ENCODE measurements around the gene TEF. TPM values are rescaled to one million over a fixed set of nuclear protein-coding genes. Genes with fewer than 3 reads are reported as not detected.

TEF gene
- total RNA-seq, 1 experiment from 2014 or later = 7.4 TPM

DNA sequence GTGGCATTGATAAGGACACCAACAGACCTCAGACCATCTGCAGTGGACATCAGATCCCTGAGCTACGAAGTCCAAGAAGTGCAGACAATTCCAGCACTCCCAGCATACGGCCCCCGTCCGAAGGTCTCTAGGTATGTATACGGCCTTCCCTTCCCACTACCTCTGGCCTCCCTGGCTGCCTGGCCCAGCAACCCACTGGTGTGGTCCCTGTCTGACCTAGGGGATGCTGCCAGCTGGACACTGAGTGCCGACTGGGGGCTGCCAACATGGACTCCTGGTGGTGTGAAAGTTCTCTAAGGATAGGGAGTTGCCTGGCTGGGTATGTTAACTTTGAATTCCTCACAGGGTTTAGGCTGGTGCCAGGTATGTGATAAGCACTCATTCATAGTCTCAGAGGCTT, 17.5 kb upstream of the TEF start:
- peaks cover 21% of the 10 kb centered on the region for H3K4me1 ChIP-seq
- H3K27me3 ChIP-seq = no peaks in the 10 kb centered on the region
- no peaks in the 10 kb centered on the region for H3K36me3 ChIP-seq
- H3K4me3 ChIP-seq = no peak overlapping the region
- no peaks in the 10 kb centered on the region for H3K9me3 ChIP-seq (replicated peaks)
- DNase-seq = no peak
- H3K27ac ChIP-seq = no peak overlapping the region

GRCh38 chr22:41364955-41365354, 16.8 kb upstream of the TEF start:
- Histone ChIP-seq H3K4me3 (no peak overlapping the region), H3K27ac (no peak overlapping the region), H3K9me3 (replicated peaks) (no peaks in the 10 kb centered on the region), H3K36me3 (no peaks in the 10 kb centered on the region), H3K27me3 (no peaks in the 10 kb centered on the region), H3K4me1 (peaks cover 27% of the 10 kb centered on the region)
- DNase-seq = no peak

- no peak for DNase-seq
- Histone ChIP-seq H3K27me3 (no peaks in the 10 kb centered on the region), H3K36me3 (no peaks in the 10 kb centered on the region), H3K27ac (no peak overlapping the region), H3K4me3 (no peak overlapping the region), H3K9me3 (replicated peaks) (no peaks in the 10 kb centered on the region), H3K4me1 (peaks cover 27% of the 10 kb centered on the region)
Observed at GRCh38 chr22:41365425-41365824, 16.3 kb upstream of the TEF start.

GRCh38 chr22:41366323-41367029, 15.3 kb upstream of the TEF start:
- DNase-seq = no peak
- no peak overlapping the region for H3K27ac ChIP-seq
- H3K36me3 ChIP-seq = no peaks in the 10 kb centered on the region
- H3K9me3 ChIP-seq (replicated peaks) = no peaks in the 10 kb centered on the region
- peaks cover 27% of the 10 kb centered on the region for H3K4me1 ChIP-seq
- H3K27me3 ChIP-seq = no peaks in the 10 kb centered on the region
- peak overlapping the region; percentile 8; the same call in 1 of the 2 replicates for H3K4me3 ChIP-seq

DNA sequence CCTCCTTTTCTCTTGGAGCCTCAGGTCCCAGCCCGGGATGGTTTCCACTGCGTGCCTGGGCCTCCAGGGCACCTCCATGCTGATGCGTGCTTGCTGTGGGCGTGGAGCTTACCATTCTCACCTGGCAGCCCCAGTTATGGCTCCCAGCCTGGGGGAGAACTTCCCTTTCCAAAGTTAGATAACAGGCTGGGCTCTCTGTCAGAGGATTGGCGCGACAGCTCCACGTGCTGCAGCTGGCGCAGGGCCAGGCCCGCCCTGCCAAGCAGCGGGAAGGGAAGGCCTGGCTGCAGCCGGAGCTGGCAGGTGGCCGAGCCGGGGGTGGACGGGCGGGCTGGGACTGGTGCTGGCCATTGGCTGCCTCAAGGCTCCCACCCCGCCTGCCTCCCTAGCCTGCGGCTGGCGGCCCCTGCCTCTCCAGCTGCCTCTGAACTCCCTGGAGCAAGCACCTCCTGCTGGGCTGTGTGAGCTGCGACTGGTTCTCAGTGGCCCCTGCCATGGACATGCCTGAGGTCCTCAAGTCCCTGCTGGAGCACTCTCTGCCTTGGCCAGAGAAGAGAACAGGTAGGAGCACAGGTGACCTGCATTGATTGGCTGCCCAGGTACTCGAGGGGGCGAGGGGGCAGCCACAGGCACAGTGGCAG, 14.6 kb upstream of the TEF start:
- Histone ChIP-seq H3K27me3 (no peaks in the 10 kb centered on the region), H3K4me3 (peak overlapping the region; percentile 8; the same call in 1 of the 2 replicates), H3K4me1 (peaks cover 27% of the 10 kb centered on the region), H3K27ac (no peak overlapping the region), H3K36me3 (no peaks in the 10 kb centered on the region), H3K9me3 (replicated peaks) (no peaks in the 10 kb centered on the region)
- peak; percentile 95 to 96 for DNase-seq

- H3K9me3 ChIP-seq (replicated peaks) = no peaks in the 10 kb centered on the region
- H3K4me1 ChIP-seq = peaks cover 27% of the 10 kb centered on the region
- no peaks in the 10 kb centered on the region for H3K27me3 ChIP-seq
- no peak overlapping the region for H3K4me3 ChIP-seq
- H3K27ac ChIP-seq = no peak overlapping the region
- H3K36me3 ChIP-seq = no peaks in the 10 kb centered on the region
- DNase-seq = peak; percentile 42 to 52
Observed at GRCh38 chr22:41367680-41368542, 13.8 kb upstream of the TEF start.

GRCh38 chr22:41368543-41369423, 13.0 kb upstream of the TEF start:
- no peaks in the 10 kb centered on the region for H3K36me3 ChIP-seq
- no peaks in the 10 kb centered on the region for H3K27me3 ChIP-seq
- no peaks in the 10 kb centered on the region for H3K9me3 ChIP-seq (replicated peaks)
- H3K27ac ChIP-seq = peak overlapping the region; percentile 5
- DNase-seq = peak; percentile 75 to 83
- H3K4me1 ChIP-seq = peaks cover 27% of the 10 kb centered on the region
- H3K4me3 ChIP-seq = peak overlapping the region; percentile 13

DNA sequence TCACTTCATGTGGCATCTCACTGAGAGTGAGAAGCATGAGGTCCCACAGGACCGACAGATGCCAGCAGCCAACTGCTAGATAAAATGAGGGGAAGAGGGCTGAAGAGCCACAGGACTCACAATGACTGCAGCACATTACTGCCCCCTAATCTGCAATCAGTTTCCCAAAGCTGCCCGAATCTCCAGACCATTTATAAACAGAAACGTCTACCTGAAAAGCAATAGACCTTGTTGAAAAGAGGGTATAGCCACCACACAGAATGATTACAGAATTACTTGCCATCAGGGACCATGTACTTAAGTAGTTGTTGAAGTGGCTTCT, 12.4 kb upstream of the TEF start:
- H3K36me3 ChIP-seq = no peaks in the 10 kb centered on the region
- DNase-seq = no peak
- peak overlapping the region; percentile 13 for H3K4me3 ChIP-seq
- peaks cover 27% of the 10 kb centered on the region for H3K4me1 ChIP-seq
- H3K27me3 ChIP-seq = no peaks in the 10 kb centered on the region
- peak overlapping the region; percentile 5; the same call in 1 of the 2 replicates for H3K27ac ChIP-seq
- no peaks in the 10 kb centered on the region for H3K9me3 ChIP-seq (replicated peaks)

GRCh38 chr22:41369837-41370236, 11.9 kb upstream of the TEF start:
- Histone ChIP-seq H3K4me3 (no peak overlapping the region), H3K4me1 (peaks cover 27% of the 10 kb centered on the region), H3K36me3 (no peaks in the 10 kb centered on the region), H3K27ac (no peak overlapping the region), H3K9me3 (replicated peaks) (no peaks in the 10 kb centered on the region), H3K27me3 (no peaks in the 10 kb centered on the region)
- no peak for DNase-seq

DNA sequence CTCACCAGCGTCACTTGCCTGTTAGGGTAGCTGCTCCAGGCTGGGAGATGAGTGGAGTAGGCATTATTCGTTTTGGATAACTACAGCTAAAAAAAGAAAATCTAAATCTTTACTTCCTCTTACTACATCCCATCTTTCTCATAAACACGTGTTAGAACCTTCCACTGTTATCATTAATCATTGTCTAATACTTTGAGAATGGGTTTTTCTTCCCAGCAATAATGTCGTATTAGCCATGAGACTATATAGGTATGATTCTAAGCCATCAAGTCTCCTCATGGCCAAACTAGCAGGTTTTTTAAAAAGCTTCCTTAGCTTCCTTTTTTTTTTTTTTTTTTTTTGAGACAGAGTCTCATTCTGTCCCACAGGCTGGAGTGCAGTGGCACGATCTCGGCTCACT, 3.9 kb upstream of the TEF start:
- H3K27me3 ChIP-seq = no peaks in the 10 kb centered on the region
- no peaks in the 10 kb centered on the region for H3K9me3 ChIP-seq (replicated peaks)
- DNase-seq = no peak
- no peaks in the 10 kb centered on the region for H3K36me3 ChIP-seq
- H3K27ac ChIP-seq = no peak overlapping the region
- no peaks in the 10 kb centered on the region for H3K4me1 ChIP-seq
- H3K4me3 ChIP-seq = no peak overlapping the region

GRCh38 chr22:41380993-41381328, 781 bp upstream of the TEF start:
- no peaks in the 10 kb centered on the region for H3K4me1 ChIP-seq
- H3K27me3 ChIP-seq = no peaks in the 10 kb centered on the region
- no peaks in the 10 kb centered on the region for H3K36me3 ChIP-seq
- H3K27ac ChIP-seq = peak overlapping the region; percentile 86
- peak in 1 of 2 experiments; percentile 68 for DNase-seq
- peak overlapping the region; percentile 66 for H3K4me3 ChIP-seq
- no peaks in the 10 kb centered on the region for H3K9me3 ChIP-seq (replicated peaks)

- no peaks in the 10 kb centered on the region for H3K9me3 ChIP-seq (replicated peaks)
- peak overlapping the region; percentile 66 for H3K4me3 ChIP-seq
- H3K27me3 ChIP-seq = no peaks in the 10 kb centered on the region
- no peak for DNase-seq
- no peaks in the 10 kb centered on the region for H3K4me1 ChIP-seq
- H3K27ac ChIP-seq = peak overlapping the region; percentile 86
- no peaks in the 10 kb centered on the region for H3K36me3 ChIP-seq
Observed at GRCh38 chr22:41382098-41382578, 396 bp downstream of the TEF start.

- DNase-seq = no peak
- Histone ChIP-seq H3K4me3 (peak overlapping the region; percentile 66), H3K27ac (no peak overlapping the region), H3K4me1 (no peaks in the 10 kb centered on the region), H3K36me3 (no peaks in the 10 kb centered on the region), H3K9me3 (replicated peaks) (no peaks in the 10 kb centered on the region), H3K27me3 (no peaks in the 10 kb centered on the region)
Observed at GRCh38 chr22:41382610-41383009, 868 bp downstream of the TEF start.

- Histone ChIP-seq H3K9me3 (replicated peaks) (no peaks in the 10 kb centered on the region), H3K4me1 (no peaks in the 10 kb centered on the region), H3K4me3 (no peak overlapping the region), H3K27ac (no peak overlapping the region), H3K36me3 (no peaks in the 10 kb centered on the region), H3K27me3 (no peaks in the 10 kb centered on the region)
- DNase-seq = no peak
Observed at GRCh38 chr22:41383085-41383484, 1.3 kb downstream of the TEF start.
